Naive thymus-derived CD4-positive, alpha-beta T cell (primary cell): ENCODE data around the gene ACAP2. TPM values are rescaled to one million over a fixed set of nuclear protein-coding genes. Genes with fewer than 3 reads are reported as not detected.
"Not testable (repeated sequence)": the region's sequence is repeated elsewhere in the genome, so short reads cannot be mapped to it uniquely, and the experiment has no call there.

Source experiments
- ATAC-seq: fragments of 150-1000 bp; cut with Tn5 transposase; 2 replicates; pipeline ENCODE4 v1.10.0; 2021; ENCODE audit warnings: mild to moderate bottlenecking, moderate library complexity
- CTCF ChIA-PET: fragments of 350-600 bp; sonication (Branson Sonifier 250); formaldehyde crosslinking; loops from one replicate; lab custom pipeline; 2021; ENCODE audit warnings: antibody characterized with exemption; lab: Charles Lee
- POLR2A ChIA-PET: fragments of 350-600 bp; sonication (Branson Sonifier 250); formaldehyde crosslinking; loops from one replicate; lab custom pipeline; 2021; ENCODE audit warnings: antibody characterized with exemption, inconsistent platforms; lab: Charles Lee
- DNase-seq, 9 donors: peaks; one replicate each; pipeline versions ENCODE4 v3.0.0 to v3.0.0-alpha.2; 2020 to 2022; ENCODE audit warnings: mixed read lengths in 1 of 9
- H3K27ac ChIP-seq: one replicate; pipeline ENCODE4 v1.7.0; 2013; ENCODE audit warnings: mild to moderate bottlenecking, low read depth, low read length, moderate library complexity
- H3K27me3 ChIP-seq, 2 donors: one replicate each; pipeline ENCODE4 v1.7.0; 2013; ENCODE audit warnings: low read length in 2 of 2, mild to moderate bottlenecking in 2 of 2, moderate library complexity in 2 of 2; ENCODE audit not compliant: control insufficient read depth in 2 of 2, insufficient read depth in 2 of 2
- H3K36me3 ChIP-seq, 3 experiments: 1 replicate in 2 of 3; 2 replicates in 1 of 3; pipeline ENCODE4 v1.7.0; 2013; ENCODE audit warnings: low read length in 3 of 3, mild to moderate bottlenecking in 3 of 3, moderate library complexity in 1 of 3; ENCODE audit not compliant: insufficient read depth in 3 of 3, control insufficient read depth in 2 of 3
- H3K4me1 ChIP-seq, 2 donors: one replicate each; pipeline ENCODE4 v1.7.0; 2013; ENCODE audit warnings: low read length in 2 of 2, mild to moderate bottlenecking in 2 of 2, moderate library complexity in 1 of 2; ENCODE audit not compliant: control insufficient read depth in 2 of 2, insufficient read depth in 2 of 2
- H3K4me3 ChIP-seq: 2 replicates; pipeline ENCODE4 v1.7.0; 2013; ENCODE audit warnings: mild to moderate bottlenecking, low read length
- H3K9me3 ChIP-seq, 3 experiments: 1 replicate in 2 of 3; 2 replicates in 1 of 3; pipeline ENCODE4 v1.7.0; 2013; ENCODE audit warnings: low read length in 3 of 3; ENCODE audit not compliant: control insufficient read depth in 2 of 3
- H3K27ac Mint-ChIP-seq, 9 donors: one replicate each; pipeline ENCODE4 v1.8.0; 2020 to 2022; ENCODE audit warnings: mixed read lengths in 9 of 9, mild to moderate bottlenecking in 8 of 9, moderate library complexity in 5 of 9, inconsistent platforms in 2 of 9
- H3K27me3 Mint-ChIP-seq, 5 donors: one replicate each; pipeline ENCODE4 v1.8.0; 2021 to 2022; ENCODE audit warnings: mixed read lengths in 5 of 5, mild to moderate bottlenecking in 1 of 5
- H3K36me3 Mint-ChIP-seq, 5 donors: one replicate each; pipeline ENCODE4 v1.8.0; 2020 to 2022; ENCODE audit warnings: mixed read lengths in 5 of 5, mild to moderate bottlenecking in 3 of 5, inconsistent platforms in 1 of 5
- H3K4me1 Mint-ChIP-seq, 7 donors: one replicate each; pipeline ENCODE4 v1.8.0; 2020 to 2022; ENCODE audit warnings: mixed read lengths in 7 of 7, mild to moderate bottlenecking in 3 of 7, inconsistent platforms in 1 of 7
- H3K4me3 Mint-ChIP-seq, 10 donors: one replicate each; pipeline ENCODE4 v1.8.0; 2020 to 2022; ENCODE audit warnings: mild to moderate bottlenecking in 10 of 10, mixed read lengths in 10 of 10, moderate library complexity in 6 of 10, inconsistent platforms in 2 of 10
- H3K9me3 Mint-ChIP-seq, 11 donors: one replicate each; pipeline ENCODE4 v1.8.0; 2020 to 2022; ENCODE audit warnings: mixed read lengths in 11 of 11, mild to moderate bottlenecking in 4 of 11, inconsistent platforms in 1 of 11, moderate library complexity in 1 of 11
- intact Hi-C, 2 donors: fragments of 100-400 bp; cut with micrococcal nuclease; formaldehyde crosslinking; loops; one replicate each; pipeline ENCODE4 v1.15.1; 2023
- polyA plus RNA-seq, 2 donors: library from polyadenylated mRNA; unstranded; fragments of 300-500 nt; fragmentation: Illumina TruSeq; gene quantifications; one replicate each; pipeline ENCODE4 v1.2.3, GENCODE V29; 2021
- total RNA-seq, 6 experiments: library from RNA in 5 of 6; stranded (reverse) in 5 of 6; gene quantifications; 1 replicate in 5 of 6; 2 replicates in 1 of 6; pipeline ENCODE4 v1.2.3 and lab custom pipeline; 2021 to 2026

Gene ACAP2
- total and polyA plus RNA-seq, 7 experiments from 2014 or later: 40.1 to 111 (median 72.6) TPM

DNA sequence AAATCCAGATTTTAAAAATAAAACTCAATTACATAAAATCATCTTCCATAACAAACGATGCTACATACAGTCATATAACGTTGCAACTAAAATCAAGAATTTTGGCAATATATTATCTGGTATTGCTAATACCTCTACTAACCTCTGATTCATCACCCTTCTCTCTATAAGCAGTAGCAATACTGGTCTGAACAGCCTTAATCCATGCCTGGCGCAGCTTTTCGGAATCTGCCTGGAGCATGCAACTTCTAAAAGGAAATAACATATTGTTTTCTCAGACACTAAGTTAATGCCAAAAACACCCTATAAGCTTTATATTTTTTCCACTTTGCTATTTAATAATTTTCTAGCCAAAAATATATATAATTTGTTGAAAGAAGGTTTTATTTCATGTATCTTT, 136.5 kb downstream of the ACAP2 start:
- H3K9me3 Mint-ChIP-seq: no peaks in the 10 kb centered on the region
- H3K9me3 ChIP-seq: no peaks in the 10 kb centered on the region
- no peaks in the 10 kb centered on the region for H3K4me1 ChIP-seq
- peaks cover 9 to 29% (median 9%) of the 10 kb centered on the region in 3 experiments for H3K36me3 ChIP-seq
- ChIA-PET POLR2A (no interaction called here), CTCF (no interaction called here)
- H3K27ac ChIP-seq: no peak overlapping the region
- ATAC-seq (no peak), DNase-seq (no peak)
- intact Hi-C loops: no loop called here
- no peaks in the 10 kb centered on the region for H3K27me3 ChIP-seq
- peaks cover 0 to 3% (median 0%) of the 10 kb centered on the region in 7 donors for H3K4me1 Mint-ChIP-seq
- no peak overlapping the region for H3K4me3 Mint-ChIP-seq
- H3K27ac Mint-ChIP-seq: no peak overlapping the region
- no peaks in the 10 kb centered on the region for H3K27me3 Mint-ChIP-seq
- H3K36me3 Mint-ChIP-seq: peaks cover 0 to 29% (median 13%) of the 10 kb centered on the region in 5 donors
- H3K4me3 ChIP-seq: no peak overlapping the region

DNA sequence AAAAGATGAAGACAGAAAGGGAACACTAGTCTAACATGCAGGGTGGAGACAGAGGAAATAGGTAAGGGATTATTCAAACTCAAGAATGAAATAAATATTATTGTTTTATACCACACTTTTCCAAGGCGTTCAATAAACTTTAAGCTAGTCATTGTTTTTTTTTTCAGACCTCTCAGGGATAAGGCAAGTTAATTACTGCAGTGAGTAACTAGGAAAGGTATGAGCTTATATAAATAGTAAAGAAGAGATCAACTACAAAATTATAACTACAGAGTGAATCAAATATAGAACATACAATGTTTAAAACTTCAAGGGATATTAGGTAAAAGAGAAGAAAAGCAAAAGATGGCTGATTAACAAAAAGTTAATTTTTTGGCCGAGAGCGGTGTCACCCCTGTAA, 140.4 kb downstream of the ACAP2 start:
- DNase-seq (no peak), ATAC-seq (no peak)
- H3K36me3 ChIP-seq: peaks cover 9 to 52% (median 12%) of the 10 kb centered on the region in 3 experiments
- peaks cover 0 to 6% (median 0%) of the 10 kb centered on the region in 7 donors for H3K4me1 Mint-ChIP-seq
- H3K27ac ChIP-seq: no peak overlapping the region
- intact Hi-C loops: no loop called here
- H3K27ac Mint-ChIP-seq: peak overlapping the region in 1 of 9 donors; percentile 26
- H3K27me3 Mint-ChIP-seq: no peaks in the 10 kb centered on the region
- H3K36me3 Mint-ChIP-seq: peaks cover 4 to 36% (median 16%) of the 10 kb centered on the region in 5 donors
- H3K4me3 Mint-ChIP-seq: no peak overlapping the region
- no peaks in the 10 kb centered on the region for H3K4me1 ChIP-seq
- no peaks in the 10 kb centered on the region for H3K27me3 ChIP-seq
- POLR2A ChIA-PET: interaction anchor here (0.8 kb wide), 1 partner anchor 31 kb away, joined by 4 read pairs; no protein-coding TSS in a partner anchor
- CTCF ChIA-PET: interaction anchor here (0.6 to 1.1 kb wide), 3 partner anchors 29 to 213 kb away, joined by 3 to 6 read pairs (median 3); no protein-coding TSS in a partner anchor
- H3K9me3 ChIP-seq: no peaks in the 10 kb centered on the region
- no peak overlapping the region for H3K4me3 ChIP-seq
- H3K9me3 Mint-ChIP-seq: no peaks in the 10 kb centered on the region

DNA sequence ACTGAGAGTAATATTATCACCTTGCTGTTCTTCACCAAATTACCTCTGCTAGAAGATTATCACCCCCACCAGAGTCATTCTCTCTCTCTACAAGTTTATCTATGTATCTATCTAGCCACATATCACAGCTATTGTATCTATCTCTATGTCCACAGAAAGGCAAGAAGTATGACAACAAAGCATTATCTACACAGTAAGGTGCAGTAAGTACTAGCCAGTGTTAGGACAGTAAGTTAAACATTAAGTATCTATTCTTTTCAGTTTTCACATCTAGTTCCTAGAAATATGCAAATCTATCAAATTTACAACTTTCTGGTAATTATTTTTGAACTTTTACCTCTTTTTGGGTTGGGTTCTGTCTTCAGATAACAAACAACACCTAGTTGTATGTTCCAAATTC, 145.4 kb downstream of the ACAP2 start:
- intact Hi-C loops: no loop called here
- H3K27me3 Mint-ChIP-seq: no peaks in the 10 kb centered on the region
- Histone ChIP-seq H3K27ac (peak overlapping the region; percentile 16), H3K4me3 (no peak overlapping the region), H3K9me3 (no peaks in the 10 kb centered on the region), H3K36me3 (peaks cover 5 to 52% (median 14%) of the 10 kb centered on the region in 3 experiments), H3K4me1 (no peaks in the 10 kb centered on the region), H3K27me3 (no peaks in the 10 kb centered on the region)
- CTCF ChIA-PET: no interaction called here
- DNase-seq (no peak), ATAC-seq (no peak)
- peaks cover 8 to 36% (median 19%) of the 10 kb centered on the region in 5 donors for H3K36me3 Mint-ChIP-seq
- H3K4me1 Mint-ChIP-seq: peaks cover 0 to 9% (median 0%) of the 10 kb centered on the region in 7 donors
- H3K27ac Mint-ChIP-seq: peak overlapping the region in 6 of 9 donors; percentile 1 to 76 (median 46)
- no peaks in the 10 kb centered on the region for H3K9me3 Mint-ChIP-seq
- no peak overlapping the region for H3K4me3 Mint-ChIP-seq
- POLR2A ChIA-PET: interaction anchor here (0.6 kb wide), 1 partner anchor 93 kb away, joined by 4 read pairs; no protein-coding TSS in a partner anchor

GRCh38 chr3:195296662-195297061, 146.2 kb downstream of the ACAP2 start:
- no peaks in the 10 kb centered on the region for H3K9me3 Mint-ChIP-seq
- ChIA-PET CTCF (no interaction called here), POLR2A (no interaction called here)
- peaks cover 8 to 39% (median 17%) of the 10 kb centered on the region in 5 donors for H3K36me3 Mint-ChIP-seq
- Histone ChIP-seq H3K9me3 (no peaks in the 10 kb centered on the region), H3K27me3 (no peaks in the 10 kb centered on the region), H3K36me3 (peaks cover 3 to 54% (median 11%) of the 10 kb centered on the region in 3 experiments), H3K4me3 (no peak overlapping the region), H3K27ac (no peak overlapping the region), H3K4me1 (no peaks in the 10 kb centered on the region)
- H3K4me1 Mint-ChIP-seq: peaks cover 0 to 9% (median 0%) of the 10 kb centered on the region in 7 donors
- DNase-seq (no peak), ATAC-seq (no peak)
- peak overlapping the region in 2 of 9 donors; percentile 22 to 38 for H3K27ac Mint-ChIP-seq
- intact Hi-C loops: no loop called here
- H3K4me3 Mint-ChIP-seq: no peak overlapping the region
- no peaks in the 10 kb centered on the region for H3K27me3 Mint-ChIP-seq

GRCh38 chr3:195291121-195291520, 151.7 kb downstream of the ACAP2 start:
- H3K9me3 Mint-ChIP-seq: no peaks in the 10 kb centered on the region
- ATAC-seq: no peak
- H3K27me3 Mint-ChIP-seq: no peaks in the 10 kb centered on the region
- Histone ChIP-seq H3K4me3 (no peak overlapping the region), H3K27ac (no peak overlapping the region), H3K4me1 (no peaks in the 10 kb centered on the region), H3K36me3 (peaks cover 8 to 63% (median 11%) of the 10 kb centered on the region in 3 experiments), H3K9me3 (no peaks in the 10 kb centered on the region), H3K27me3 (no peaks in the 10 kb centered on the region)
- no peak overlapping the region for H3K4me3 Mint-ChIP-seq
- ChIA-PET CTCF (no interaction called here), POLR2A (no interaction called here)
- H3K27ac Mint-ChIP-seq: no peak overlapping the region
- no peak for DNase-seq
- H3K4me1 Mint-ChIP-seq: peaks cover 0 to 1% (median 0%) of the 10 kb centered on the region in 7 donors
- intact Hi-C loops: no loop called here
- H3K36me3 Mint-ChIP-seq: peaks cover 8 to 42% (median 11%) of the 10 kb centered on the region in 5 donors

GRCh38 chr3:195290643-195291042, 152.2 kb downstream of the ACAP2 start:
- H3K9me3 Mint-ChIP-seq, H3K27me3 ChIP-seq, H3K4me3 Mint-ChIP-seq, ATAC-seq, H3K9me3 ChIP-seq, H3K27me3 Mint-ChIP-seq, H3K27ac Mint-ChIP-seq, POLR2A ChIA-PET, H3K27ac ChIP-seq, H3K4me1 ChIP-seq, intact Hi-C loops, DNase-seq, H3K4me1 Mint-ChIP-seq, H3K4me3 ChIP-seq: not testable (repeated sequence)
- CTCF ChIA-PET: interaction anchor here (0.6 kb wide), 1 partner anchor 232 kb away, joined by 3 read pairs; no protein-coding TSS in a partner anchor
- peaks cover 6 to 66% (median 12%) of the 10 kb centered on the region in 3 experiments for H3K36me3 ChIP-seq
- peaks cover 6 to 39% (median 11%) of the 10 kb centered on the region in 5 donors for H3K36me3 Mint-ChIP-seq
